ENCODE results near the gene SLC34A3.

SLC34A3 gene

DNA sequence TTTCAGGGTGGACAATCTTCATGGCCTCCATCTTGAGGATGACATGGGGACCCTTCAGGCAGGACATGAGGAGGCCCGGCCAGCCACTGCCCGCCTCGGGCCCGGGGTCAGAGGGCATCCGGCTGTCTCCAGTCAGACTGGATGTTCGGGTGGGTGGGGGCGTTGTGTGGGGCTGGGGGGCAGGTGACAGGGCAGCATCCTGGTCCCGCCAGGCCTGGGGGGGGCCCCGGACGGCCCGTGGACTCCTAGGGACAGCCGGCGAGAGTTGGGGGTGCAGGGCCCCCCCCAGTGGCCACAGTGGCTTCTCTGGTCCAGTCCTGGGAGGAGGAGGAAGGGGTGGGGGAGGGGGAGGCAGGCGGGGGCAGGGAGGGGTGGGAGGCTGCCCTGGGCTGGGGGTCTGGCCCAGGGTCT, 9.6 kb upstream of the SLC34A3 start:
- TF ChIP-seq, protein P1, sequence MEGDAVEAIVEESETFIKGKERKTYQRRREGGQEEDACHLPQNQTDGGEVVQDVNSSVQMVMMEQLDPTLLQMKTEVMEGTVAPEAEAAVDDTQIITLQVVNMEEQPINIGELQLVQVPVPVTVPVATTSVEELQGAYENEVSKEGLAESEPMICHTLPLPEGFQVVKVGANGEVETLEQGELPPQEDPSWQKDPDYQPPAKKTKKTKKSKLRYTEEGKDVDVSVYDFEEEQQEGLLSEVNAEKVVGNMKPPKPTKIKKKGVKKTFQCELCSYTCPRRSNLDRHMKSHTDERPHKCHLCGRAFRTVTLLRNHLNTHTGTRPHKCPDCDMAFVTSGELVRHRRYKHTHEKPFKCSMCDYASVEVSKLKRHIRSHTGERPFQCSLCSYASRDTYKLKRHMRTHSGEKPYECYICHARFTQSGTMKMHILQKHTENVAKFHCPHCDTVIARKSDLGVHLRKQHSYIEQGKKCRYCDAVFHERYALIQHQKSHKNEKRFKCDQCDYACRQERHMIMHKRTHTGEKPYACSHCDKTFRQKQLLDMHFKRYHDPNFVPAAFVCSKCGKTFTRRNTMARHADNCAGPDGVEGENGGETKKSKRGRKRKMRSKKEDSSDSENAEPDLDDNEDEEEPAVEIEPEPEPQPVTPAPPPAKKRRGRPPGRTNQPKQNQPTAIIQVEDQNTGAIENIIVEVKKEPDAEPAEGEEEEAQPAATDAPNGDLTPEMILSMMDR (IDR thresholded peaks at IDR 0.05; ENCODE audit: unreplicated experiment in 3 of 3): no peak
- Mint-ChIP-seq H3K27ac (no peak overlapping the region), H3K36me3 (ENCODE audit: low read depth) (no peaks in the 10 kb centered on the region), H3K27me3 (ENCODE audit: low read depth) (no peaks in the 10 kb centered on the region), H3K4me1 (peaks cover 5% of the 10 kb centered on the region), H3K9me3 (no peaks in the 10 kb centered on the region), H3K4me3 (peak overlapping the region; percentile 38 to 54 (median 50))

DNA sequence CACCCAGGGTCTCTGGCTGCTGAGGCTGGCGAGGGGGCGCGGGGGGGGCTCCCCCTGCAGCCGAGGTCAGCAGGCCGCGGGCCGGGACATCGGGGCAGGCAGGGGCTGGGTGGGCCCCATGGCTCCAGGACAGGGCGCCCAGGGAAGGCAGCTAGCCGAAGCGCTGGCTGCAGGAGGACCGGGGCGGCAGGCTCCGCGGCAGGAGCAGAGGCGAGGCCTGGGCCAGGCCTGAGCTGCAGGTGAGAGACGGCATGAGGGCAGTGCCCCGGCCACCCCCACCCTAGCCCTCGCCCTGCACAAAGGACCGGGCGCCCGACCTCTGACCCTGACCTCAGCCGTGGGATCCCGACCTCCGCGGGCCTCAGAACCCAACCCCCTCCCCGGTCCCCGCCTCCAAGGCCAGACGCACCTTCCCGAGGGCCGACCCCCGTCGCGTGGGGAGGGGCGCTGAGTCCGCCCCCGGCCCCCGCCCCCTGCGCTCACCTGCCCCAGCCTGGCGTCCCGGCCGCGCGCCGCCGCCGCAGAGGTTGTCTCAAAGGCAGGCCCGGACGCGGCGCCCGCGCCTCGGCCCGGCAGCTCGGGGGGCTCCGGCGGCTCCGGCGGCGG, 9.1 kb upstream of the SLC34A3 start:
- no peaks in the 10 kb centered on the region for H3K9me3 Mint-ChIP-seq
- H3K27ac Mint-ChIP-seq: no peak overlapping the region

DNA sequence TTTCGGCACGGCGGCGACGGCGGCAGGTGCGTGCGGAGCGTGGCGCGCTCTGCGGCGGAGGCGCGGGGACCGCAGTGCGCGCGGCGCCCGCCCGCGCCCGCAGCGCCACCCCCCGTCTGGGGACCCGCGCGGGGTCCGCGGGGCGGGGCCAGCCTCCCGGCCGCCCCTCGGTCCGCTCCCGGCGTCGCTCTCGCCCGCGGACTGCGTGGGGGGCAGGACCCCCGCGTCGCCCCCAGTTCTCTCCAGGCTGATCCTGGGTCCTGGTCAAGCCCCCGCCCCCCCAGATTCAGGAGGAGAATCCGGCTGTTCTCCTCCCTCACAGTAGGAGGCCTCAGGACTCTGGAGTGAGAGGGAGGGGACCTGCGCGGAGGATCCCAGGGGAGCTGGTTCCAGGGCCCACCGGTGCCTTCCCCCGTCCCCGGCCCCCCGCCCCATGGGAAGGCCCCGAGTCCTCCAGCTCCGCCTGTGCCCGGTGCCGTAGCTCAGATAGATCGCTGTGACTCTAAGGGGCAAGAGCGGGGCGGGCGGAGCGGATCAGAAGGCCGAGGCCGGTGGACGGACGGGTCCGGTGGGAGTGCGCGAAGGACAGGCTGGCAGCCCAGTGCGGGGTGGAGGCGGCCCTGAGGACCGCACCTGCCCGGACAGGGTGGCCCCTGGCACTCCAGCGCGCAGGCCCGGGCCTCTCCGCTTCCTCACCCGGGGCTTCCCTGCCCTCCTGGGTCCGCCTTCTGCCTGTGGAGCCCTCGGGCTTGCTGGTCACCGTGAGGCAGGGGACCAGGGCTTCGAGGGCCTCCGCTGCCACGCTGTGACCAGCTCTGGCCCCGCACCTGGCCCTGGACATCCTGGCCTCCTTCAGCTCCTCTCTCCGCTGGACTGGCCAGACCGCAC, 8.3 kb upstream of the SLC34A3 start, which contains the start of gene RNF208:
Gene RNF208 (minus strand): TSS at position 51 of the 888 bp plus-strand sequence. CDS start 1,028 bp downstream, outside the sequence.
- TF ChIP-seq, protein P1 (IDR thresholded peaks at IDR 0.05; ENCODE audit: unreplicated experiment in 3 of 3): no peak
- H3K36me3 Mint-ChIP-seq (ENCODE audit: low read depth): no peaks in the 10 kb centered on the region
- no peaks in the 10 kb centered on the region for H3K9me3 Mint-ChIP-seq
- H3K27ac Mint-ChIP-seq: peak within 1 kb of the TSS in 2 of 3 experiments; percentile 68 to 74
- peak within 1 kb of the TSS; percentile 84 for H3K4me3 Mint-ChIP-seq
- peaks cover 1% of the 10 kb centered on the region for H3K4me1 Mint-ChIP-seq
- H3K27me3 Mint-ChIP-seq (ENCODE audit: low read depth): peaks cover under 1% of the 10 kb centered on the region

More for the DNA sequence above, 9.1 kb upstream of the SLC34A3 start:
- TF ChIP-seq, protein P1 (IDR thresholded peaks at IDR 0.05; ENCODE audit: unreplicated experiment in 3 of 3): no peak
- H3K4me1 Mint-ChIP-seq: peaks cover 5% of the 10 kb centered on the region
- no peaks in the 10 kb centered on the region for H3K36me3 Mint-ChIP-seq (ENCODE audit: low read depth)
- H3K27me3 Mint-ChIP-seq (ENCODE audit: low read depth): no peaks in the 10 kb centered on the region
- no peak overlapping the region for H3K4me3 Mint-ChIP-seq

DNA sequence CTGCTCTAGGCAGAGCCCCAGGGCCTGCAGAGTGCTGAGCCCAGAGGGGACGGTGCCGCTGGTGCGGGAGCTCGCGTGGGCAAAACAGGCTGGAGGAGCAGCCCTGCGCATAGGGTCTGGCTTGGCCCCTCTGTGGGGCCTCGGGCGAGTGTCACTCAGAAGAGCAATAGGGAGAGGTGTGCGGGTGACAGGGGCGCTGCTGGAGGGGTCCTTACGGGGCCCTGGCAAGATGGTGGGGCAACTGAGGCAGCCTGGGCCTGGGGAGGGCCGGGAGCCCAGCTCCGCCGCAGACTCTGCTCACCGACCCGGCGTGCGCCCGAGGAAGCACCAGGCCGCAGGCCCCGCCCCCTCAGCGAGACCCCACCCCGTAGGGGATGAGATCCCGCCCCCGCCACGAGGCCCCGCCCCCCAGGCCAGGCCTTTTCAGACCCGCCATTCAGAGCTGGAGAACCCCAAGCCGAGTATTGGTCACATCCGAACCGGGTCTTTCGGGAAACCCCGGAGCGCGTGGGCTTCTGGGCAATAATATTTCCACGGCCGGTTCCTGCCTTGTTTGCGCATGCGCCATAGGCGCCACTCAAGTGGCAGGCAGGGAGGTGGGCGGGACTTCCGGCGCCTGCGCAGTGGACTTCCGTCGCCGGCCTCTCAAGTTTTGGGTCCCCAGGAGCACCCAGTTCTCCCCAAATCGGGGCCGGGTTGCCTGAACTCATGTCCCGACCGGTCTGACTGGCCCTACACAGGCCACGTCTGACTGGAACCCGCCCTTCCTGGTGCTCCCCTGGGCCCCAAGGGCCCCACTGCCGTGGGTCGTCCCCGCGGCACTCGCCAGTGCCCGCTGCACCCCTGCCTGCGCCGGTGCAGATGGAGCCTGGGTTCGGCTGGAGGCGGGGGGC, 7.4 kb upstream of the SLC34A3 start:
- Mint-ChIP-seq H3K36me3 (ENCODE audit: low read depth) (no peaks in the 10 kb centered on the region), H3K27ac (peak overlapping the region in 2 of 3 experiments; percentile 68 to 74), H3K4me3 (peak overlapping the region; percentile 84), H3K9me3 (no peaks in the 10 kb centered on the region), H3K4me1 (peaks cover 5% of the 10 kb centered on the region), H3K27me3 (ENCODE audit: low read depth) (peaks cover 4% of the 10 kb centered on the region)
- TF ChIP-seq, protein P1 (IDR thresholded peaks at IDR 0.05; ENCODE audit: unreplicated experiment in 3 of 3): no peak

DNA sequence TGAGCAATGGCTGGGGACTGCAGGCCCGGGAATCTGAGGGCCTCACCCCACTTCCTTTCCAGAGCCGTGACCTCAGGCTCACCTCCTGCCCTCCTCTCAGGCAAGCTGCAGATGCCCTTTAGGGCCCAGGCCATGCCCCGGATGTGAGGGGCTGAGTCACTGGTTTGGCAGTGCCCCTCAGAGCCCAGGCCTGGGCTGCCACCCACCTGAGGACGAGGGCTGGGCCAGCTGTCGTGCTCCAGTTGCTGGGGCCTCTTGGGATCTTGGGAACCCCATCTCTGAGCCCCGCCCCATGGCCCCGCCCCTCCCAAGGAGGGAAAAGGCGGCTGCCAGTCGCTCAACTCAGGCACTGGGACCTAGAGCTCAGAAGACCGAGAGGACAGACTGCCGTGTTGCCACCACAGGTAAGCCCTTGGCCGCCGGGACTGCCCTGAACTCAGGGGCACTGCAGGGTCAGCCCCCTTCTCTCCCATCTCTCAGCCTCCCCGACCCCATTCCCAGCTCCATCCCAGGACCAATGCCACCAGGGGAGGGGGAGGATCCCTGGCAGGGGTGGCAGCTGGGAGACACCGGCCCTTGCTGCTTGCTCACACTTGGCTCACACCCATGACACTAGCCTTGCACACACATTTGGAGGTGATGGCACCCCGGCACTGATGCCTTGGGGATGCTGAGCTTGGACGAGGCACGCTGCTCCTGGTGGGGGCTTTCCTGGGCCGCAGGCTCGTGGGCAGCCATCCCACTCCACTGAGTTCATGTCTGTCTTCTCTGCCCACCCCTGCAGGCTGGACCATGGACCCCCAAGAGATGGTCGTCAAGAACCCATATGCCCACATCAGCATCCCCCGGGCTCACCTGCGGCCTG, 5.6 kb upstream of the SLC34A3 start, which contains the start of gene CYSRT1:
Gene CYSRT1 (plus strand): TSS at position 345 of the 865 bp plus-strand sequence. CDS start 448 bp downstream, at position 793.
- Mint-ChIP-seq H3K9me3 (no peaks in the 10 kb centered on the region), H3K4me3 (peak within 1 kb of the TSS; percentile 84), H3K27me3 (ENCODE audit: low read depth) (peaks cover 4% of the 10 kb centered on the region), H3K27ac (peak within 1 kb of the TSS in 1 of 3 experiments; percentile 76), H3K36me3 (ENCODE audit: low read depth) (no peaks in the 10 kb centered on the region), H3K4me1 (peaks cover 5% of the 10 kb centered on the region)
- TF ChIP-seq, protein P1 (IDR thresholded peaks at IDR 0.05; ENCODE audit: unreplicated experiment in 3 of 3): no peak
